ENCODE data around the gene CTBP2. TPM values are rescaled to one million over a fixed set of nuclear protein-coding genes. Genes with fewer than 3 reads are reported as not detected.

Gene CTBP2
- total and polyA plus RNA-seq, 10 of the 15 experiments (the other 5 are each of a cell fraction or from before 2014, with no cell fraction given): 0.02 to 0.72 (median 0.06) TPM; not detected in 2

GRCh38 chr10:125160856-125161706 is 718 bp upstream of the CTBP2 start:
- no peak for DNase-seq (ENCODE audit: low read depth, low spot score)
- no peak overlapping the region for H3K27ac ChIP-seq (ENCODE audit: control insufficient read depth, insufficient read depth)
- SMC1A ChIA-PET (ENCODE audit: uncharacterized antibody, unreplicated experiment): no interaction called here
- ATAC-seq: no peak
- no peaks in the 10 kb centered on the region for H3K79me2 ChIP-seq (ENCODE audit: control insufficient read depth, insufficient read depth, low read length)
- intact Hi-C loops (cut with micrococcal nuclease; ENCODE audit: unreplicated experiment) (no loop called here), in situ Hi-C loops (cut with MboI) (no loop called here)
- RAD21 ChIA-PET (ENCODE audit: unreplicated experiment): no interaction called here
- H3K27me3 ChIP-seq (replicated peaks in 1 of 2; ENCODE audit: control insufficient read depth in 2 of 2, insufficient read depth in 2 of 2, low read length in 1 of 2): peaks cover 0 to 10% of the 10 kb centered on the region in 2 experiments; a peak in 2 of 4 replicates
- no peak overlapping the region for H2AFZ ChIP-seq (ENCODE audit: control insufficient read depth, low read depth, low read length)
- no peaks in the 10 kb centered on the region for H4K20me1 ChIP-seq (ENCODE audit: control insufficient read depth, insufficient read depth)
- no peaks in the 10 kb centered on the region; the same call in 2 of the 3 replicates for H3K9me3 ChIP-seq (replicated peaks; ENCODE audit: control insufficient read depth, insufficient read depth, low read length)
- CTCF ChIA-PET: no interaction called here
- H3K4me3 ChIP-seq: no peak overlapping the region
- POLR2A ChIA-PET: no interaction called here
- no peak overlapping the region for H3K9ac ChIP-seq (ENCODE audit: control insufficient read depth, insufficient read depth, low read length)
- 0 out of 2 replicates have a peak overlapping the region, but pooled peaks have one; percentile 17 for H3K4me2 ChIP-seq (ENCODE audit: control insufficient read depth, insufficient read depth)
- no peak for TF ChIP-seq RB1 (IDR thresholded peaks at IDR 0.05; ENCODE audit: borderline replicate concordance)
- no peak for TF ChIP-seq RAD51 (IDR thresholded peaks at IDR 0.05)
- peak; percentile 55 for TF ChIP-seq SUZ12 (IDR thresholded peaks at IDR 0.05; ENCODE audit: unreplicated experiment)
- no peak for TF ChIP-seq SMAD1 (IDR thresholded peaks at IDR 0.05; ENCODE audit: low read depth, partially characterized antibody)
- no peak for TF ChIP-seq ZNF622 (IDR thresholded peaks at IDR 0.05)
- H3K4me1 ChIP-seq (ENCODE audit: control insufficient read depth, insufficient read depth, low read length): no peaks in the 10 kb centered on the region
- no peaks in the 10 kb centered on the region for H3K36me3 ChIP-seq (ENCODE audit: control insufficient read depth in 2 of 2, insufficient read depth in 2 of 2, low read length in 1 of 2)
- BruUV-seq (replicated peaks): no TSS peak
- 5% methylated on average over 40 of the region's 76 CpGs for WGBS (ENCODE audit: insufficient coverage, insufficient replicate concordance, low lambda C conversion rate, missing lambda C conversion rate)
- FAIRE-seq: no peak

GRCh38 chr10:125159486-125159931 is 854 bp downstream of the CTBP2 start:
- no peak for ATAC-seq
- Histone ChIP-seq H3K27me3 (replicated peaks in 1 of 2; ENCODE audit: control insufficient read depth in 2 of 2, insufficient read depth in 2 of 2, low read length in 1 of 2) (peaks cover 0 to 17% of the 10 kb centered on the region in 2 experiments; a peak in 2 of 4 replicates), H4K20me1 (ENCODE audit: control insufficient read depth, insufficient read depth) (no peaks in the 10 kb centered on the region), H3K4me1 (ENCODE audit: control insufficient read depth, insufficient read depth, low read length) (no peaks in the 10 kb centered on the region), H3K4me2 (ENCODE audit: control insufficient read depth, insufficient read depth) (0 out of 2 replicates have a peak overlapping the region, but pooled peaks have one; percentile 42), H3K4me3 (no peak overlapping the region), H2AFZ (ENCODE audit: control insufficient read depth, low read depth, low read length) (no peak overlapping the region), H3K9me3 (replicated peaks; ENCODE audit: control insufficient read depth, insufficient read depth, low read length) (no peaks in the 10 kb centered on the region; the same call in 2 of the 3 replicates), H3K36me3 (ENCODE audit: control insufficient read depth in 2 of 2, insufficient read depth in 2 of 2, low read length in 1 of 2) (no peaks in the 10 kb centered on the region), H3K27ac (ENCODE audit: control insufficient read depth, insufficient read depth) (no peak overlapping the region), H3K9ac (ENCODE audit: control insufficient read depth, insufficient read depth, low read length) (no peak overlapping the region), H3K79me2 (ENCODE audit: control insufficient read depth, insufficient read depth, low read length) (no peaks in the 10 kb centered on the region)
- POLR2A ChIA-PET: no interaction called here
- FAIRE-seq: no peak
- CTCF ChIA-PET: no interaction called here
- intact Hi-C loops (cut with micrococcal nuclease; ENCODE audit: unreplicated experiment) (no loop called here), in situ Hi-C loops (cut with MboI) (no loop called here)
- BruUV-seq (replicated peaks): no TSS peak
- RAD21 ChIA-PET (ENCODE audit: unreplicated experiment): no interaction called here
- DNase-seq (ENCODE audit: low read depth, low spot score): no peak
- WGBS (ENCODE audit: insufficient coverage, insufficient replicate concordance, low lambda C conversion rate, missing lambda C conversion rate): 1% methylated on average over 33 of the region's 66 CpGs
- TF ChIP-seq E4F1 (IDR thresholded peaks at IDR 0.05; ENCODE audit: borderline replicate concordance, partially characterized antibody) (no peak), PAX8 (IDR thresholded peaks at IDR 0.05) (no peak), ZNF217 (IDR thresholded peaks at IDR 0.05) (no peak), CEBPZ (IDR thresholded peaks at IDR 0.05; ENCODE audit: low read depth, low read length) (no peak), HDAC6 (IDR thresholded peaks at IDR 0.05; ENCODE audit: unreplicated experiment) (peak; percentile 57), FOXM1 (IDR thresholded peaks at IDR 0.05; ENCODE audit: low read depth, low read length) (no peak), JUNB (IDR thresholded peaks at IDR 0.05) (no peak)
- SMC1A ChIA-PET (ENCODE audit: uncharacterized antibody, unreplicated experiment): no interaction called here

Measured in GM12878 (cell line).